Ascending aorta (tissue), 2 donors: ENCODE results near the gene GGT1. TPM values are rescaled to one million over a fixed set of nuclear protein-coding genes. Genes with fewer than 3 reads are reported as not detected.
"Not testable (repeated sequence)": the region's sequence is repeated elsewhere in the genome, so short reads cannot be mapped to it uniquely, and the experiment has no call there.

ENCODE experiments used
- DNase-seq, 2 donors: peaks; one replicate each; pipeline ENCODE4 v3.0.0-alpha.2; 2019; ENCODE audit warnings: low spot score in 2 of 2
- H3K27ac ChIP-seq, 2 donors: fragments of 200-600 bp; sonication (generic); one replicate each; pipeline ENCODE4 v1.5.1; 2016 to 2017; ENCODE audit warnings: mild to moderate bottlenecking in 1 of 2
- H3K27me3 ChIP-seq: fragments of 200-600 bp; sonication (generic); one replicate; pipeline ENCODE4 v1.5.1; 2017
- H3K36me3 ChIP-seq, 2 donors: fragments of 200-600 bp; sonication (generic); one replicate each; pipeline ENCODE4 v1.5.1; 2016
- H3K4me1 ChIP-seq, 2 donors: fragments of 200-600 bp; sonication (generic); one replicate each; pipeline ENCODE4 v1.5.1; 2016 to 2017; ENCODE audit warnings: mild to moderate bottlenecking in 1 of 2
- H3K4me3 ChIP-seq, 2 donors: fragments of 200-600 bp; sonication (generic); one replicate each; pipeline ENCODE4 v1.5.1; 2016 to 2017; ENCODE audit warnings: mild to moderate bottlenecking in 1 of 2
- H3K9me3 ChIP-seq, 2 donors: fragments of 200-600 bp; sonication (generic); one replicate each; pipeline ENCODE4 v1.5.1; 2016
- intact Hi-C: fragments of 100-400 bp; cut with DNase I; formaldehyde crosslinking; loops from one replicate; pipeline ENCODE4 v1.15.1; 2023
- total RNA-seq: library from RNA; depleted of rRNA; stranded (reverse); fragments of >200 nt; gene quantifications from one replicate; pipeline ENCODE4 v1.1.0, GENCODE V29; 2016
- TF ChIP-seq, protein P1 (sequence below), 3 experiments: fragments of 200-600 bp in 2 of 3; fragments of 450-650 bp in 1 of 3; sonication (generic) in 2 of 3; IDR thresholded peaks; one replicate each; pipeline ENCODE4 v1.5.1; 2016 to 2019; ENCODE audit warnings: antibody characterized with exemption in 3 of 3, mild to moderate bottlenecking in 1 of 3, moderate library complexity in 1 of 3

GGT1 gene
- total RNA-seq, 1 donor from 2014 or later = not detected

DNA sequence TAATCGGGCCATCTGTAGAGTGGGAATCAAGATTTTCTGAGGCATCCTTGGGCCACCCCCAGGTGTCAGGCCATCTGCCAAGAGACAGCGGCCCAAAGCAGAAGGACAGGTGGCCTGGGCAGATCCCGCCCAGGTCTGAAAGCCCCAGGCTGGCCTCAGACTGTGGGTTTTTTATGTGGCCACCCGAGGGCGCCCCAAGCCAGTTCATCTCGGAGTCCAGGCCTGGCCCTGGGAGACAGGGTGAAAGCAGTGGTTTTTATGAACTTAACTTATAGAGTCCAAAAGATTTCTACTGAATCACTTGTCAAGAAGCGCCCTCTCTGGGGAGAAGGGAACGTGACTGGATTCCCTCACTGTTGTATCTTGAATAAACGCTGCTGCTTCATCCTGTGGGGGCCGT lies 47.9 kb downstream of the GGT1 start:
- H3K9me3 ChIP-seq, H3K4me1 ChIP-seq, intact Hi-C loops, H3K27ac ChIP-seq, DNase-seq, H3K4me3 ChIP-seq, H3K36me3 ChIP-seq, H3K27me3 ChIP-seq: not testable (repeated sequence)
- TF ChIP-seq, protein P1, sequence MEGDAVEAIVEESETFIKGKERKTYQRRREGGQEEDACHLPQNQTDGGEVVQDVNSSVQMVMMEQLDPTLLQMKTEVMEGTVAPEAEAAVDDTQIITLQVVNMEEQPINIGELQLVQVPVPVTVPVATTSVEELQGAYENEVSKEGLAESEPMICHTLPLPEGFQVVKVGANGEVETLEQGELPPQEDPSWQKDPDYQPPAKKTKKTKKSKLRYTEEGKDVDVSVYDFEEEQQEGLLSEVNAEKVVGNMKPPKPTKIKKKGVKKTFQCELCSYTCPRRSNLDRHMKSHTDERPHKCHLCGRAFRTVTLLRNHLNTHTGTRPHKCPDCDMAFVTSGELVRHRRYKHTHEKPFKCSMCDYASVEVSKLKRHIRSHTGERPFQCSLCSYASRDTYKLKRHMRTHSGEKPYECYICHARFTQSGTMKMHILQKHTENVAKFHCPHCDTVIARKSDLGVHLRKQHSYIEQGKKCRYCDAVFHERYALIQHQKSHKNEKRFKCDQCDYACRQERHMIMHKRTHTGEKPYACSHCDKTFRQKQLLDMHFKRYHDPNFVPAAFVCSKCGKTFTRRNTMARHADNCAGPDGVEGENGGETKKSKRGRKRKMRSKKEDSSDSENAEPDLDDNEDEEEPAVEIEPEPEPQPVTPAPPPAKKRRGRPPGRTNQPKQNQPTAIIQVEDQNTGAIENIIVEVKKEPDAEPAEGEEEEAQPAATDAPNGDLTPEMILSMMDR (IDR thresholded peaks at IDR 0.05) = peak in 1 of 3 experiments; percentile 21

DNA sequence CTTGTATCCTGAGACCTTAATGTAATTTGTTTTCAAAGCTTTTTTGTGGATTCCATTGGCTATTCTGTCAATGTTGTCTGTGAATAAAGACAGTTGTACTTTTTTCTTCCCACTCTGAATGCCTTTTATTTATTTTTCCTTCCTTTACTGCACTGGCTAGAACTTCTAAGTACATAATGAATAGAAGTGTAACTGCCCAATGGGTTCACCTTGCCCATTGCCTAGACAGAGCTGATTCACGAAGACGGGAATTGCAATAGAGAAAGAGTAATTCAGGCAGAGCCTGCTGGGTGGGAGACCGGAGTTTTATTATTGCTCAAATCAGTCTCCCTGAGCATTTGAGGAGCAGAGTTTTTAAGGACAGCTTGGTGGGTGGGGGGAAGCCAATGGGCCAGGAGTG lies 62.4 kb downstream of the GGT1 start:
- H3K4me3 ChIP-seq, H3K27me3 ChIP-seq, H3K9me3 ChIP-seq, H3K4me1 ChIP-seq, H3K36me3 ChIP-seq, H3K27ac ChIP-seq, intact Hi-C loops, DNase-seq: not testable (repeated sequence)

DNA sequence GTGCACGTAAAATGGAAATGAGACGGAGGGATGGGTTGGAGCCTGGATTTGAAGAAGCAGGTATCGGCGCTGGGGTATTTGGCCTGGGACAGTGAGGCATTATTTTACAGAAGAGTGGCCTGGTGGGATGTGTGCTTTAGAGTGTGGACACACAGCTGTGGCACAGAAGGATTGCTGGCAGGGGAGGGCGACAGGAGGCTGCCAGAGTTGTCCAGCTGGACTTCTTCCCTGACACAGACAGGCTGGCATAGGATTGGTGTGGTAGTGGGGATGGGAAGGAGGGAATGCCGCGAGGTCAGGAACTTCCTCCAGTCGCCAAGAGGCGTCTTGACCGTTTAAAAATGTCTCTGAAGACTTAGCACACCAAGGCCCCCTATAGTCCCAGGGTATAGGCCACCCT lies 64.9 kb downstream of the GGT1 start:
- DNase-seq, H3K36me3 ChIP-seq, intact Hi-C loops, H3K27me3 ChIP-seq, H3K27ac ChIP-seq, H3K4me3 ChIP-seq, H3K9me3 ChIP-seq, H3K4me1 ChIP-seq: not testable (repeated sequence)

DNA sequence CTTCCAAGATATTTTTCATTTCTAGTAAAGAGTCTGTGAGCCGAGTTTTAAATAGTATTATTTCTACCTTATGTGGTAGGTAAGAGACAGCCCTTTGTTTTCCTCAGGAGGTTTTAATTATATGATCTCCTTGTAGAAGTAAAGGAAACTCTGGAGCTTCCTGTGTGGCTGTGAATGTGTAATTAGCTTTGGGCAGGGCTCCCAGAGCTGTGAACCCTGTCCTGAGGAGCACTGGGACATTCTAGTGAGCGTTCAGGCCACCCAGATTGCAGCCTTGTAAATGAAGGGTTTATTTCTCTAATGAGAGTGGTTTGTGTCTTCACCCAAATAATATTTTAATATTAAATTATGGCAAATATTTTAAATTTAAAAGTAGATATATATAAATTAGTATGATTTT lies 69.5 kb downstream of the GGT1 start:
- H3K36me3 ChIP-seq, H3K27me3 ChIP-seq, DNase-seq, H3K27ac ChIP-seq, H3K4me3 ChIP-seq, H3K4me1 ChIP-seq, H3K9me3 ChIP-seq, intact Hi-C loops: not testable (repeated sequence)

Other genes with a start within 250 kb of the GGT1 start
- 14.7 TPM for gene ADORA2A, start 175.6 kb upstream of the GGT1 start, total RNA-seq
- gene UPB1, start 107.9 kb upstream of the GGT1 start, total RNA-seq = not detected
- 80.0 TPM for gene GUCD1, start 48.1 kb upstream of the GGT1 start, total RNA-seq
- 113 TPM for gene SNRPD3, start 47.2 kb upstream of the GGT1 start, total RNA-seq
- 22.7 TPM for gene LRRC75B, start 10.1 kb upstream of the GGT1 start, total RNA-seq
- gene PIWIL3, start 171.5 kb downstream of the GGT1 start, total RNA-seq = not detected
- gene SGSM1, start 203.0 kb downstream of the GGT1 start, total RNA-seq = 4.2 TPM